NCI-H2081 treated with DMSO at 0.1 percent for 48 hours (cell line): Measurements from ENCODE around the gene LHFPL2.

Source experiments
- DNase-seq: peaks from one replicate; lab custom pipeline; 2025; lab: John Stamatoyannopoulos, UW

Gene LHFPL2

GRCh38 chr5:78449103-78449502 lies 199.5 kb downstream of the LHFPL2 start:
- DNase-seq: no peak

GRCh38 chr5:78447775-78448424 lies 200.7 kb downstream of the LHFPL2 start:
- no peak for DNase-seq
